HG03280 (cell line): ENCODE measurements around the gene GNA14.
A peak's percentile ranks its signal among the peaks of the same experiment; 100 is the strongest.
"Not testable (repeated sequence)": the region's sequence is repeated elsewhere in the genome, so short reads cannot be mapped to it uniquely, and the experiment has no call there.

Experiments
- ATAC-seq: cut with Tn5 transposase; IDR thresholded peaks from one replicate; pipeline ENCODE4 v1.9.1; 2021; ENCODE audit warnings: mild to moderate bottlenecking, moderate library complexity; ENCODE audit not compliant: unreplicated experiment

The GNA14 gene

DNA sequence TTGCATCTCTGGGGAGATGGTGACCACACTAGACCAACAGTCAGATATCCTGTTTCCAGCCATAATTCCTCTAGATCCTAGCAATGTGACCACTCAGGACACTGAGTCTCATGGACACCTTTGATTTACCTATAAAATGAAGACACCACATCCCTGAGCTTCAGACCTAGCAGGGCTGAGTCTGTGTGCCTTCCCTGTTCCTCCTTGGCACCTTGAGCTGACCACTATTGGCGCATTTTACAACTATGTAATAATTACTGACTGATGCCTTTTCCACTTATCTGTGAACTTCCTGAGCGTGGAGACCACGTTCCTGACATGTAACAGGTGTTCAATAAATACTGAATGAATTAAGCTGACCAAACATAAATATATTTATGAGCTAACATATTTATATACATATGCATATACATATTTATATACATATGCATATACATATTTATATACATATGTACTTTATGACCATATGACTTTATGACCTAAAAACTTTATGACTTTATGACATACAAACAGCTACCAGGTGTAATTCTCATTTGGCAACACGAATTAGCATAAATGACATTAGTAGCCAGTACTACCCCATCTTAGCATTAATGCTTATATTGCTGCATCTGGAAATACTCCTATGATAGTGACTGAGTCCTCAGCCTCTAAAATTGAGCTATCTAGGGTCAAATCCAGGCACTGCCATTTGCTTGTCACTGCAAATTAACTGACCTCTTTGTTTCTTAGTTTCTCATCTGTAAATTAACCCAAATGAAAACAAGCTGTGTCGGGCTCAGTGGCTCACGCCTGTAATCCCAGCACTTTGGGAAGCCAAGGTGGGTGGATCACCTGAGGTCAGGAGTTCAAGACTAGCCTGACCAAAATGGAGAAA is 150.6 kb downstream of the GNA14 start:
- no peak for ATAC-seq

GRCh38 chr9:77495834-77496671 is 152.1 kb downstream of the GNA14 start:
- ATAC-seq = no peak

DNA sequence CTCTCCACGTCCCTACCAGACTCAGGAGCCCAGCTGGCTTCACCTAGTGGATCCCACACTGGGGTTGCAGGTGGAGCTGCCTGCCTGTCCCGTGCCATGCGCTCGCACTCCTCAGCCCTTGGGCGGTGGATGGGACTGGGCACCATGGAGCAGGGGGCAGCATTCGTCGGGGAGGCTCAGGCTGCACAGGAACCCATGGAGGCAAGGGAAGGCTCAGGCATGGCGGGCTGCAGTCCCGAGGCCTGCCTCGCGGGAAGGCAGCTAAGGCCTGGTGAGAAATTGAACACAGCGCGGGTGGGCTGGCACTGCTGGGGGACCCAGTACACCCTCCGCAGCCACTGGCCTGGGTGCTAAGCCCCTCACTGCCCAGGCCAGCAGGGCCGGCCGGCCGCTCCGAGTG is 157.8 kb downstream of the GNA14 start:
- not testable (repeated sequence) for ATAC-seq

DNA sequence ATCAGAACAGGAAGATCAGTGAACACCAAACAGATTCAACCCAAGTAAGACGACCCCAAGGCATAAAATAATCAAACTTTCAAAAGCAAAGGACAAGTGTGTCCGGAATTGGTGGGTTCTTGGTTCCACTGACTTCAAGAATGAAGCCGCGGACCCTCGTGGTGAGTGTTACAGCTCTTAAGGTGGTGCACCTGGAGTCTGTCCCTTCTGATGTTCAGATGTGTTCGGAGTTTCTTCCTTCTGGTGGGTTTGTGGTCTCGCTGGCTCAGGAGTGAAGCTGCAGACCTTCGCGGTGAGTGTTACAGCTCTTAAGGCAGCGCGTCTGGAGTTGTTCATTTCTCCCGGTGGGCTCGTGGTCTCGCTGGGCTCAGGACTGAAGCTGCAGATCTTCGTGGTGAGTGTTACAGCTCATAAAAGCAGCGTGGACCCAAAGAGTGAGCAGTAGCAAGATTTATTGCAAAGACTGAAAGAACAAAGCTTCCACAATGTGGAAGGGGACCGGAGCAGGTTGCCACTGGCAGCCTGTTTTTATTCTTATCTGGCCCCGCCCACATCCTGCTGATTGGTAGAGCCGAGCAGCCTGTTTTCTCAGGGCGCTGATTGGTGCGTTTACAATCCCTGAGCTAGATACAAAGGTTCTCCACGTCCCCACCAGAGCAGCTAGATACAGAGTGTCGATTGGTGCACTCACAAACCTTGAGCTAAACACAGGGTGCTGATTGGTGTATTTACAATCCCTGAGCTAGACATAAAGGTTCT is 158.5 kb downstream of the GNA14 start:
- not testable (repeated sequence) for ATAC-seq

GRCh38 chr9:77488439-77489126 is 159.5 kb downstream of the GNA14 start:
- no peak for ATAC-seq

DNA sequence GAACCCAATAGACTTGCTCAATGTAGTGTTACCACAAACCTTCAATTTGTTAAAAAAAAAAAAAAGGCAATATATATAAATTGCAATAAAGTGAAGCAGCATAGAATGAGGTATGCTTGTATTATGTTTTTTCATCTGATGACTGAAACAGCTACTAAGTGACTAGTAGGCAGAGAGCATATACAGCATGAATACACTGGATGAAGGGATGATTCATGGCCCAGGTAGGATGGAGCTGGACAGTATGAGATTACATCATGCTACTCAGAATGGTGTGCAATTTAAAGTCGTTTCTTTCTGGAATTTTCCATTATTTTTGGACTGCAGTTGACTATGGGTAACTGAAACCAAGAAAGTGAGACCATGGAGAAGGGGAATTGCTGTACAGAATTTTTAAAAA is 161.2 kb downstream of the GNA14 start:
- ATAC-seq = no peak

GRCh38 chr9:77486463-77486862 is 161.7 kb downstream of the GNA14 start:
- no peak for ATAC-seq

DNA sequence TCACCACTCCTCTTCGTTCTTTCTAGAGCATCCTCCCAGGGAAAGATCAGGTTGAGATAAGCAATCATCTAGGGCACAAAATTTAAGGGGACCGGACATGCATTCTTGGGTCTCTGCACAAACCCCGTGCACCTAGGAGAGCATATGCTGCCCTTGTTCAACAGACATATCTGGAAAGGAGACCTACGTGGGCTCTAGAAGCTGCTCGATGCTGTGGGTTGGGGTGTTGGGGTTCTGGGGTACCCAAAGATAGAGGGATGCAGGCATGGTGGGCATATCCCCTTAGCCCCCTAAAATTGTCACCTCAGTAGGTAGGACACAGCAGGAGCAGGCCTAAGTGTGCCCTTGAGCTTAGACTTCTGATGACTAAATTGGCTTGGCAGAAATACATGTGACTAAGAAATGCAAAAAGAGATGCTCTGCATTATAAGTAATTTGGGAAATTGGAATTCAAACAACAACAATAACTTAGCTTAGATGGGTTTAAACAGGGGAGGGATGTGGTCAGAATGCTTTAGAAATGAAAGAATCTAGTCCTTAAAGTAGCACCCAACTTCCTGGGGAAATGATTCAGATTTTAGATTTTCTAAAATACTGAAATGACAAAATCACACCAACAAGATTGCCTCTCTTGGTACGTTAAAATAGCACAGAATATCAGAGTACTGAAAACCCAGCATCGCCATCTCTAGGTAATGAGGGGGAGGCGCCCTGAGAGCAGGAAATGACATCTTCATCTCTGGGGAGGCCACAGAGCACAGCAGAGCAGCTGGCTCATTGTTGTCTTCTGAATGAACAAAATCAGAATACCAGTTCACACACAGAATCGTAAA is 172.3 kb downstream of the GNA14 start:
- ATAC-seq = peak; percentile 99

GRCh38 chr9:77474936-77475335 is 173.2 kb downstream of the GNA14 start:
- ATAC-seq = no peak

DNA sequence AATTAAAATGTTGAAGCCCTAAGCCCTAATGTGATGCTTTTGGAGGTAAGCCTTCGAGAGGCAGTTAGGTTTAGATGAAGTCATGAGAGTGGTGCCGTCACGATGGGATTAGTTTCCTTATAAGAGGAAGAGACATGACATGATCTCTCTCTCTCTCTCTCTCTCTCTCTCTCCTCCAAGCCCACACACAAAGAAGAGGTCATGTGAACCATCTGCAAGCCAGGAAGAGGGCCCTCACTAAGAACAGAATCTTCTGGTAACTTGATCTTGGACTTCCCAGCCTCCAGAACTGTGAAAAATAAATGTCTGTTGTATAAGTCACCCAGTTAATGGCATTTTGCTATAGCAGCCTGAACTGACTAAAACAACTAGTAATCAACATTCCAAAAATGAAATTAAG is 175.5 kb downstream of the GNA14 start:
- ATAC-seq = no peak

GRCh38 chr9:77471572-77471971 is 176.6 kb downstream of the GNA14 start:
- ATAC-seq = no peak

DNA sequence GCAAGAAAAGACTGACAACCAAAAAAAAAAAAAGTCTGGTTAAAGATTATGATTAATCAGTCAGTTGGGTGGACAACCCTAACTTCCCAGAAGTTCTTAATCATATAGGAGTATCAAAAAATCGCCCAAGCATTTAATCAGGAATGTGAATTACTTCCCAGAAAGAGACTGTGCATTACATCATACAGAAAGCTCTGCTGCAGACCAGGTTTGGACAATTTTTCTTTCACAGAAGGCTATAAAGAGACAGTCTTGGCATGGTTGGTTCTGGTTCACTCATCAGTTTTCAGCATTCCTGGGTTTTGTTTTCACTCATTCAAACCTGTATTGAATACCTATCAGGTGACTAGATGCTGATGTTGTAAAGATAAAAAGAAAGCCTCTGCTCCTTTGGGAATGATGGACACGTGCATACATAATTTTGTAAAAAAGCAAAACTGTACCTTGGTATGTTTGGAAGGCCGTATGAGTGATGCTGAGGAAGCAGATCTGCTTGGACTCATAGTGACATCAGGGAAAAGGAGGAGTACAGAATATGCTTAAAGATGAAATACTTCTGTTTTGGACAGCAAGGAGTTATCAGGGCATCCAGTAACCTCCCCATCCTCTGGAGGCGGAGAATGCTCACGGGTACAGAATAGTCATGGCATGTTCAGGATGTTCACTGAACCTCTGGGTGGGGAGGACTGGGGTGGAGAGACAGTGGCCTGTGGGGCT is 178.4 kb downstream of the GNA14 start:
- ATAC-seq = no peak

- ATAC-seq = no peak
These were observed 183.5 kb downstream of the GNA14 start for GRCh38 chr9:77464661-77465060.

DNA sequence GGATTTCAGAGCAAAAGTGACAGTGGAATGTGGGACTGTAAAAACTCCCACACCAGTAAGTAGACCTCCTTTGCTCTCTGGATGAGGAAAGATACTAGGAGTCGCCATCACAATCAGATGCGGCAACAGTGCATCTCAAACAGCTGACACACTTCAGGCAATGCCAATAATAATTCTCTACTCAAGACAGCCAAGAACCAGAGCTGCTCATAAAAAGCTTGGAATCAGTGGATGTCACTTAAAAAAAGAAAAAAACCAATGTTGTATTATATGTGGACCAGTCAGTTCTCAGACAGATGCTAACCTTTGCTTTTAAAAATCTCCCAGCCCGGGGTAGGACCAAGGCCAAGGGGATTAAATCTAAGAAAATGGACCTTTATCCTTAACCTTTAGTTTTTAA is 185.0 kb downstream of the GNA14 start:
- no peak for ATAC-seq

DNA sequence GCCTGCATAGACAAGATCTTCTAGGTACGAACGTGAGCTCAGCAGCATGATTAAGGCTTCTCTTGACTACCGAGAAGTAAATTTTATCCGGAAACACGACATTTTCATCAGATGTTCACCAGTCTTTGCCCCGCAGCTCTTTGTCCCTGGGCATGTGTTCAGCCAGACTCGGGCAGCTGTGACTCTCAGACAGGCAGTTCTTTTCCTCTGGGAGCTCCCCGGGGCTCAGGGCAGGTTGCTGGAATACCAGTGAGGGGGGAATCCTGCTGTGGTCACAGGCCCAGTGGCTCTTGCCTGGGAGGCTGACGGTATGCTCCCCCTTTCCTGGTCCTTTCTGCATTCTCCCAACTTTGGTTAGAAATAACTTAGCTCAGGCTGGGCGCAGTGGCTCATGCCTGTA is 186.1 kb downstream of the GNA14 start:
- no peak for ATAC-seq

DNA sequence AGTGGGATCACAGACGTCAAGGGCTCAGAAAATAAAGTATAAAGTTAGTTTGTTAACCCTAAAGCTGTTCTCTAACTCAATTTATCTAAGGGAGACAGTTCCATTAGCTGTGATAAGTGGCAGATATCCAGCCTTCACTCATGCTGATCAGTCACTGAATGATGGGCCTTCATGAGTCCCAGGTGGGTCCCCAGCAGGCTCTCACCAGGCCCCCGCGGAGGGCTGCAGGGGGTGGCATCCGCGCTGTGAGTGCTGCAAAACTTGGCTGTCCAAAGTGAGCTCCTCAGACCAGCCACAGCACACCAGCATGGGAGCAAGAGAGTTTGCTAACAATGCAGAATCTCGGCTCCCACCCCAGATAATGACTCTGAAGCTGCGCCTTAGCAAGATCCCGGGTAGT is 187.2 kb downstream of the GNA14 start:
- no peak for ATAC-seq

DNA sequence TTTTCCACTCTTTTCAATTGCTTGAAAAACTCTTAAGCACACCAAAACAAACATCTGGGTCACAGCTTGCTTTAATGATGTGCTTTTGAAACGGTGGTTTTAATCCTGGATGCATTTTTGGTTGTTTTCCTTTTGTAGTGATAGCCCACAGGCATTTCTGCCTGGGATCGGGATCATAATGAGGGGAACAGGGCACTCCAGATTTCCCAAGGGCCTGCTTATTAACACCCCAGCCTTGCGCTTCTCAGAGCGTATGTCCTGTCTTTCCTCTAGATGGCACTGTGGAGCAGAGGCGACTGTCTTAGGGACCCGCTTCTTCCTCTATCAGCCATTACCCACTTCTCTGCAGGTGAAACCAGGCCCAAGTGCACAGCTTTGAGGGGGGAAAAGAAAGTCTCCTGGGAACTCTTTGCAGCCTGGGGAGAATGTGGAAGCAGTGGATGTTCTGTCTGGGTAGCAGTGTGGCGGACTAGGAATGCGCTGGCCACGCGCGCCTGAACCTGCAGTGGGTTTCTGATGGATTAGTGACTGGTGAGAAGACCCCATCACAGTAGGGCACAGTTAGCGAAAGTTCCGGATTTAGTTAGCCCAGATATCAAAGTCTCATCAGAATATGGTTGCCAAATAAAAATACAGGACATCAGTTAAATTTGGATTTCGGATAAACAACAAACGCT is 190.1 kb downstream of the GNA14 start:
- peak; percentile 83 for ATAC-seq

GRCh38 chr9:77456829-77457437 is 191.2 kb downstream of the GNA14 start:
- ATAC-seq = peak; percentile 73
